ENCODE measurements around the gene BANK1. TPM values are rescaled to one million over a fixed set of nuclear protein-coding genes. Genes with fewer than 3 reads are reported as not detected.
"Not testable (repeated sequence)": the region's sequence is repeated elsewhere in the genome, so short reads cannot be mapped to it uniquely, and the experiment has no call there.

The BANK1 gene
- total RNA-seq, 2 experiments from 2014 or later: 0.20 to 0.22 TPM

DNA sequence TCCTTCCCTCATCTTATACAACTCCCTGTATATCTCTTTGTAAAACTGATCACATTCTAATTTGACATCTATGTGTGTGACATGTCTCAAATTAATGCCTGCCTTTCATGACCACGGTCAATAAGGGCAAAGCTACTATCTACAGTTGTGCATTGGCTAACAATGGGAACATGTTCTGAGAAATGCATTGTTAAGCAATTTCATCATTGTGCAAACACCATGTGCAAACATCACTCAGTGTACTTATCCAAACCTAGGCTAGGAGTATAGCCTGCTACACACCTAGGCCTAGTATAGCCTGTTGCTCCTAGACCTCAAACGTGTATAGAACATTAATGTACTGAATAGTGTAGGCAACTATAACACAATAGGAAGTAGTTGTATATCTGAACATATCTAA is 95.0 kb downstream of the BANK1 start:
- Mint-ChIP-seq H3K4me1 (ENCODE audit: low read depth) (no peaks in the 10 kb centered on the region), H3K27me3 (no peaks in the 10 kb centered on the region), H3K4me3 (no peak overlapping the region), H3K27ac (no peak overlapping the region), H3K9me3 (no peaks in the 10 kb centered on the region), H3K36me3 (ENCODE audit: low read depth) (no peaks in the 10 kb centered on the region)
- Histone ChIP-seq H3K9me3 (ENCODE audit: control insufficient read depth in 1 of 2, insufficient read depth in 1 of 2, low read length in 2 of 2) (no peaks in the 10 kb centered on the region), H3K27ac (ENCODE audit: low read depth in 1 of 2, low read length in 2 of 2) (no peak overlapping the region), H3K4me1 (ENCODE audit: insufficient read depth, low read length) (no peaks in the 10 kb centered on the region), H3K36me3 (ENCODE audit: insufficient read depth, low read length) (no peaks in the 10 kb centered on the region), H3K27me3 (ENCODE audit: control insufficient read depth in 1 of 2, insufficient read depth in 2 of 2, low read length in 2 of 2) (no peaks in the 10 kb centered on the region), H3K4me3 (ENCODE audit: low read length) (no peak overlapping the region)
- POLR2A ChIA-PET: no interaction called here
- CTCF ChIA-PET: no interaction called here
- TF ChIP-seq, protein P1, sequence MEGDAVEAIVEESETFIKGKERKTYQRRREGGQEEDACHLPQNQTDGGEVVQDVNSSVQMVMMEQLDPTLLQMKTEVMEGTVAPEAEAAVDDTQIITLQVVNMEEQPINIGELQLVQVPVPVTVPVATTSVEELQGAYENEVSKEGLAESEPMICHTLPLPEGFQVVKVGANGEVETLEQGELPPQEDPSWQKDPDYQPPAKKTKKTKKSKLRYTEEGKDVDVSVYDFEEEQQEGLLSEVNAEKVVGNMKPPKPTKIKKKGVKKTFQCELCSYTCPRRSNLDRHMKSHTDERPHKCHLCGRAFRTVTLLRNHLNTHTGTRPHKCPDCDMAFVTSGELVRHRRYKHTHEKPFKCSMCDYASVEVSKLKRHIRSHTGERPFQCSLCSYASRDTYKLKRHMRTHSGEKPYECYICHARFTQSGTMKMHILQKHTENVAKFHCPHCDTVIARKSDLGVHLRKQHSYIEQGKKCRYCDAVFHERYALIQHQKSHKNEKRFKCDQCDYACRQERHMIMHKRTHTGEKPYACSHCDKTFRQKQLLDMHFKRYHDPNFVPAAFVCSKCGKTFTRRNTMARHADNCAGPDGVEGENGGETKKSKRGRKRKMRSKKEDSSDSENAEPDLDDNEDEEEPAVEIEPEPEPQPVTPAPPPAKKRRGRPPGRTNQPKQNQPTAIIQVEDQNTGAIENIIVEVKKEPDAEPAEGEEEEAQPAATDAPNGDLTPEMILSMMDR (IDR thresholded peaks at IDR 0.05): no peak
- no peak for DNase-seq
- ATAC-seq (ENCODE audit: poor library complexity): no peak
- intact Hi-C loops (cut with DNase I, micrococcal nuclease): no loop called here

DNA sequence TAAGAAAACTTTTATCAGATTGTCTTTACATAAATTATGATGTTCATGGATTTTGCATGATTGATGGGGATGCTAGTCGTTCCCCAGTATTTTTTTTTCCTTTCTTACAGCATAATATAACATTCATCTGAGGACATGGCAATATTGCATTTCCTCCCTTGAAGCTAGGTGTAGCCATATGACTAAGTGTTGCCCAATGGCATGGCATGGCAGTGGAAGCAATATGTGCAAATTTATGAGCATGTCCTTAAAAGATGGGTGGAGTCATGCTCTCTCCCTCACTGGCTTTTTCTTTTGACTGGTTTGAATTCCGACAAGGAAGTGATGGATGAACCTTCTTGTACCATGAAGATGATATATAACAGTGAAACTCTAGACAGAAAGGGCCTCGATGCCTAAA is 96.3 kb downstream of the BANK1 start:
- ATAC-seq (ENCODE audit: poor library complexity): no peak
- no peaks in the 10 kb centered on the region for H3K4me1 ChIP-seq (ENCODE audit: insufficient read depth, low read length)
- H3K36me3 ChIP-seq (ENCODE audit: insufficient read depth, low read length): no peaks in the 10 kb centered on the region
- DNase-seq: no peak
- no peaks in the 10 kb centered on the region for H3K9me3 ChIP-seq (ENCODE audit: control insufficient read depth in 1 of 2, insufficient read depth in 1 of 2, low read length in 2 of 2)
- no peak overlapping the region for H3K27ac ChIP-seq (ENCODE audit: low read depth in 1 of 2, low read length in 2 of 2)
- ChIA-PET POLR2A (no interaction called here), CTCF (no interaction called here)
- Mint-ChIP-seq H3K4me1 (ENCODE audit: low read depth) (no peaks in the 10 kb centered on the region), H3K4me3 (no peak overlapping the region), H3K27ac (no peak overlapping the region), H3K27me3 (no peaks in the 10 kb centered on the region), H3K36me3 (ENCODE audit: low read depth) (no peaks in the 10 kb centered on the region), H3K9me3 (no peaks in the 10 kb centered on the region)
- no peak overlapping the region for H3K4me3 ChIP-seq (ENCODE audit: low read length)
- intact Hi-C loops (cut with DNase I, micrococcal nuclease): no loop called here
- H3K27me3 ChIP-seq (ENCODE audit: control insufficient read depth in 1 of 2, insufficient read depth in 2 of 2, low read length in 2 of 2): no peaks in the 10 kb centered on the region
- TF ChIP-seq, protein P1 (IDR thresholded peaks at IDR 0.05): no peak

DNA sequence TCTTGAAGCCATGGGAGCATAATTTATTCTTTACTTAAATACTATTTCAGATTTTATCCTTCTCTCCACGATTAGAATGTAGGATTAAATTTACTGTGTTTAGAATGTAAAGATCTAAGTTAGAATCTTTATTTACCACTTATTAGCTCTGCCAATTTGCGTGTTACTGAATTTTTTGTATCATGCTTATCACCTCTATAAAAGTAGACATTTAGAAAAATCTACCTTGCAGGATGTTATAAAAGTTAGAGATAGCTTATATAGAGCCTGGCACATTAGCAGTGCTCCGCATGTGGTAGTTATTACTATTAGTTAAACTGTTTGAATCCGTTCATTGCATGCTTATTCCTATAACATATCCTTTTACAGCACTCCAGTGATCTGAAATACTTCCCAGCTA is 97.9 kb downstream of the BANK1 start:
- no peaks in the 10 kb centered on the region for H3K9me3 Mint-ChIP-seq
- H3K4me3 Mint-ChIP-seq: no peak overlapping the region
- ChIA-PET CTCF (interaction anchor here (1.3 kb wide), 1 partner anchor 18 kb away, joined by 3 read pairs; no protein-coding TSS in a partner anchor), POLR2A (no interaction called here)
- no peaks in the 10 kb centered on the region for H3K27me3 Mint-ChIP-seq
- ATAC-seq (ENCODE audit: poor library complexity): no peak
- H3K27me3 ChIP-seq (ENCODE audit: control insufficient read depth in 1 of 2, insufficient read depth in 2 of 2, low read length in 2 of 2): no peaks in the 10 kb centered on the region
- intact Hi-C loops (cut with DNase I, micrococcal nuclease): no loop called here
- H3K4me1 ChIP-seq (ENCODE audit: insufficient read depth, low read length): no peaks in the 10 kb centered on the region
- no peak overlapping the region for H3K27ac Mint-ChIP-seq
- no peak overlapping the region for H3K4me3 ChIP-seq (ENCODE audit: low read length)
- TF ChIP-seq, protein P1 (IDR thresholded peaks at IDR 0.05): no peak
- H3K36me3 Mint-ChIP-seq (ENCODE audit: low read depth): no peaks in the 10 kb centered on the region
- H3K9me3 ChIP-seq (ENCODE audit: control insufficient read depth in 1 of 2, insufficient read depth in 1 of 2, low read length in 2 of 2): no peaks in the 10 kb centered on the region
- H3K27ac ChIP-seq (ENCODE audit: low read depth in 1 of 2, low read length in 2 of 2): no peak overlapping the region
- DNase-seq: no peak
- H3K4me1 Mint-ChIP-seq (ENCODE audit: low read depth): no peaks in the 10 kb centered on the region
- no peaks in the 10 kb centered on the region for H3K36me3 ChIP-seq (ENCODE audit: insufficient read depth, low read length)

DNA sequence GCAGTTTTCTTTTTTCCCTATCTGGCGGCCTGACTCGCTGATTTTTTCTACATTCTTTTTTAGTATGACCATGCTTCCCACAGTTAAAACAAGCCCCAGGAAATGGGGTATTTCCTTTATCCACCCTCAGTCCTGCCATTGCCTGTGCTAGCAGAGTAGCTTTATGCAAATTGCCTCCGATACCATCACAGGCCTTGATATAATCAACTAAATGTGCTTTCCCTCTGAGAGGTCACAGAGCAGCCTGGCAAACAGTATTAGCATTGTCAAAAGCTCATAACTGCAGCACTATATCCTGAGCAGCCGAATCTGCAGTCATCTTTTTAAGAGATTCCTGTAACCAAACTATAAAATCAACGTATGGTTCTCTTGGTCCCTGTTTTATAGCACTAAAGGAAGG is 115.0 kb downstream of the BANK1 start:
- POLR2A ChIA-PET; H3K27ac ChIP-seq (ENCODE audit: low read depth in 1 of 2, low read length in 2 of 2); DNase-seq; intact Hi-C loops (cut with DNase I, micrococcal nuclease); H3K4me3 Mint-ChIP-seq; H3K36me3 ChIP-seq (ENCODE audit: insufficient read depth, low read length); H3K4me1 ChIP-seq (ENCODE audit: insufficient read depth, low read length); ATAC-seq (ENCODE audit: poor library complexity); H3K27ac Mint-ChIP-seq; H3K9me3 ChIP-seq (ENCODE audit: control insufficient read depth in 1 of 2, insufficient read depth in 1 of 2, low read length in 2 of 2); H3K27me3 ChIP-seq (ENCODE audit: control insufficient read depth in 1 of 2, insufficient read depth in 2 of 2, low read length in 2 of 2); H3K4me3 ChIP-seq (ENCODE audit: low read length); H3K9me3 Mint-ChIP-seq; H3K27me3 Mint-ChIP-seq; CTCF ChIA-PET; H3K4me1 Mint-ChIP-seq (ENCODE audit: low read depth); H3K36me3 Mint-ChIP-seq (ENCODE audit: low read depth): not testable (repeated sequence)

Data from CD4-positive, alpha-beta T cell (primary cell).